NCI-H2227 (cell line): ENCODE results near the gene GSE1.

Experiments used
- DNase-seq: peaks from one replicate; lab custom pipeline; 2025; ENCODE audit not compliant: unreplicated experiment; lab: John Stamatoyannopoulos, UW

GSE1 gene

DNA sequence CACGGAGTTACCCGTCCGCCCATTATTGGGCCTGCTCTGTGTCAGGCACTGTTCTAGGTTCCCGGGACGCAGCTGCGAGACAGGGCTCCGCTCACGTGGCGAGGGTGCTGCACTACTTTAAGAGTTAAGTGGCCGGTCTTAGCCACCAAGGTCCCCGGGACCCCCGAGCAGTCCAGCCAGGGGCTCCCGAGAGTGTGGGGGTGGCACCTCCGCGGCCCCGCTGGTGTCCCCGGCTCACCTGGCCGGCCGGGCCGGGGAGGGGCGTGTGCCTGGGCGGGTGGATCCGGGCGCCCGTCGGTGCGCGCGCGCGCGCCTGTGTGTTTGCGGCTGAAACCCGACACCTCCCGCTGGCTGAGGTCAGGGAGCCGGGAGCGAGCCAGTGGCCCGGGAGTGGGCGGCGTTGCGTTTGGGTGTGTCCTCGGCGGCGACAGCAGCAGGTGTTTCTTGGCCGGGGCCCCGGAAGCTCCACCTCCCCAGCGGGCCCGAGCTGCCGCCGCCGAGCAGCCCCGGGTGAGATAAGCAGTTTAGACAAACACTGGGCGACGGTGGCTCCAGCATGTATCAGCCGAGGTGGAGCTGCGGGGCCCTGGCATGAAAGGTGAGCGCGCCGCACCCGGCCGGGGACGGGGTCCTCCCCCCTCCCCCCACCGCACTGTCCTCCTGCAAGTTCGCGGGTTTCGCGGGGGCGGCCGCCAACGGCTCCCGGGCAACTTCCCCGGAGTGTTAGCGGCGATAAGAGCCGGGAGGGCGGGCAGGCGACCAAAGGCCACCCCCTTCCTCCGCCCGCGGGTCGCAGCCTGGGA, at the start of gene GSE1:
TSS of gene GSE1 (plus strand) at position 522 of the 803 bp plus-strand sequence. CDS start at position 592, 70 bp downstream.
- DNase-seq, result peak; percentile 74

DNA sequence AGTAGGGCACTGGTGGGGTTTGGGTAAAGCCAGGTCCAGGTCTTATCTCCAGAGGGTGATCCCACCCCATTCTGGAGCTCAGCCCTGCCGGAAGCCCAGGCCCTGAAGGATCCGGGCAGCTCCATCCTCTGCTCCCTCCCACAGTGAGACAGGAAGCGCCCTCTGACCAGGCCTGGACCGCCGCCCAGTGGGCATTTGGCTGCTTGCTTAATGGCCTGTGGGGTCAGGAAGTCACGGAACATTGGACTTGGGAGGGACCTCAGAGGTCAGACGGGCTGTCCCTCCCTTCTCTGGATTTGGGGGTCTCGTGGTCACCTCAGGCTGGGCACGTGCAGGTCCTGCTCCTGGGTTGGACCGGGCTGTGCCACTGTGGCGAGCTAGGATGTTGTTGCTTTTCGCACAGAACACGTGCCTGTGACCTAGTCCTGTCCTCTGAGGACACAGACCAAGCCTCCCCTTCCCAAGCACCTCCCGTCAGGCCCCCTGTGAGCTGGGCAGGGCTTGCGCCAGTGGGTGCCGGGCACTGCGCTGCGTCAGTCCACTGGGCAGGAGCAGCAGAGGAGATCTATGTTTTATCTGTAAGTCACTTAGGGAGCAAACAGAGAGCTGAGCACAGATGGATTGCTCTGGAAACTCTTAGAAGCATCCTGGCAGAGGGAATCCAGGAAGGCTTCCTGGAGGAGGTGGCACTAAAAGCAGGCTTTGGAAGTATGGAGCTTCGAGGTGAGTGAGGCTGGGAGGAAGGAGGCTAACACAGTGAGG, 49.4 kb upstream of the GSE1 start:
- no peak for DNase-seq

DNA sequence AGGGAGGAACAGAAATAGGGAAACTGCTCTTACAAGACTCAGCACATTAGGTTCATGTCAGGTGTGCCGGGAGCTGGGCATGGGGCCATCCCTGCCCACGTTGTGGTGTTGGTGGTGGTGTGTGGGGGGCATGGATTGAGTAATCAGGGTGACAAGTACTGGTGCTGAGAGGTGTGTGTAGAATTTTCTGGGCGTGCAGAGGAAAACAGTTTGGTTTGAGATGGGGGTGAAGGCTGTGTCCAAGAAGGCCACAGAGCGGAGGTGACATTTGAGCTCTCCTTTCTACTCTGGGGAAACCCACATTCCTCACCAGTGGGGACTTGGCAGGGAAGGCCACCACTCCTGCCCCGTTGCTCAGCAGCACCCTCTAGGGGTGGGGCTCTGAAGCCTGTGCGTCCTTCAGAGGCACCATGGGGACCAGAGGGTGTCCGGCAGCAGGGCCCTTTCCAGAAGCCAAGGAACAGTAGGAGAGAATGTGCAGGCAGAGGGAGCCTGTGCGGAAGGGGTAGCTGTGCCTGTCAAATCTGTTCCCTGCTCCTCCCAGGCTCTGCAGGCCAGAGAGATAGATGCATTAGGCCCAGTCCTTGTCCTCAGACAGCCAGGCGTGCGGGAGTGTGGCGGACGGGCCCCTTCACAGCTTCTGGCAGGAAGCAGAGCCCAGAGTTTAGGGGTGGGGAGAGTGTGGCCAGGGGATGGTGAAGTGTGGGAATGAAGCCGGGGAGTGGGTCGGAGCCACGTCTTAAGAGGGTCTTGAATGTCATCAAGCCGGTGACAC, 48.7 kb upstream of the GSE1 start:
- no peak for DNase-seq

DNA sequence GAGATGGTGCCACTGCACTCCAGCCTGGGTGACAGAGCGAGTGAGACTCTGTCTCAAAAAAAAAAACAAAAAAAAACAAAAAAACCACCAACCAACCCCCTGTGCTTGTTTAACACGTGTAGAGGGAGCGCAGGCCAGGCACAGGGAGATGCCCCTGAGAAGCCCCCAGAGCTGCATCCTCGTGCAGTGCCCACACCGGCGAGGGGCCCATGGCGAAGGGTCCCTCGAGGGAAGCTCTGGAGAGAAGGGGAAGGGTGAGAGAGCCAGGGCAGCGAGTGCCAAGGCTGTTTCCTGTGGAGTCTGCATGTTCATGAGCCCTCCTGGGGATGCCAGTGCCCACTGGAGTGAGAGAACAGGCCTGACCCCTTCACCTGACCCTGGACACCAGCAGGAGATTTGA, 47.8 kb upstream of the GSE1 start:
- no peak for DNase-seq

DNA sequence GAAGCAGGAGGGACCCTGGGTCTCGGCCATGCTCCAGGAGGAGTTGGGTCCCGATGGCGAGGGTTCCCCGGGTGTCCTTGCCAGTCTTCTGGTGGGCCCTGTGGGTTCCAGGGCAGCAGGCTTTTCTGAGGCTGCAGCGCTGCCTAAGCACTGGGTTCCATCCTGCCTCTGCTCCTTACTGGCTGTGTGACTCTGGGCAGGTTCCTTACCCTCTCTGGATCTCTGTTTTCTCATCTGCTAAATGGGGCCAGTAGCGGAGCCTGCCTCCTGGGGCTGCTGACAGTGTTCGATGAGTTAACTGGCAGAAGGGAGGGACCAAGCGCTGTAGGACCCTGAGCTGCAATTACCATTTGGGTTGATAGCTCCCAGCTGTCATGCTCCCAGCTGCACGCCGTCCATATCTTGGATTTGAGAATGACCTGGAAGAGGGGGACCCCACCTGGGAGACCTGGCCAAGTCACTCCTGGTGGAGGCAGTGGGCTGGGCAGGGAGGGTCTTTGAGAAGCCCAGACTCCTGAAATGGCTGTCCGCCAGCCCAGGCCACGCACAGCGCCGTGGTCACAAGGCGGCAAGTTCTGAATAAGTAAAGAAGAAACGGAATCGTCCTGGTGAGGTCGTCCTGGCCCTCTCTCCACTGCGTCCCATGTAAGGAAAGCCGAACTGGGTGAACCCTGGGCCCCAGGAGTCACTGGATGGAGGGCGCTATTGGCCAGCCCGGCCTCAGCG, 47.2 kb upstream of the GSE1 start:
- DNase-seq, result no peak

DNA sequence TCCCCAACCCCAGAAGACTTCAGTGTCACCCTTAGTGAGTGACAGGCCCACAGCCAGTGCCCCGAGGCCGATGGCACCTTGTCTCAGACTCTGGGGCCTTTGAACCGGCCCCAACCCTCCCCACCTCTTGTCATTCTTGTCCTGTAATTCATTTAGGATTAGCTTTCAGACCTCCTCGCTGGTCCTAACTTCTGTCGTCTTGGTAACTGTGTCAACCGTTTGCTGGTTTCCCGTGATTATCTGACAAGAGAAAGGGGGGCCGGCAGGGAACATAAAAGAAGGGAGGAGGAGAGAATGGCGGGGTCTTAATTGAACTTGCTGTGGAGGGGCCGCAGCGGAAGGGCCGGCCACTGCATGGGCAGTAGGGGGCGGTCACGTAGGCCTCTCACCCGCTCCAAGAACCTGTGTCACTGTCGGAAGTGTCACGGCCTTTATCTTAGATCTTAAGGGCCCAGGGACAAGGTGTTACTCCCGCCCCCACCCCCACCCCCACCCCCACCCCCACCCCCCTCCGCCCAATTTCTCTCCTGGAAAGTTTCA, 46.5 kb upstream of the GSE1 start:
- DNase-seq, result peak; percentile 29

DNA sequence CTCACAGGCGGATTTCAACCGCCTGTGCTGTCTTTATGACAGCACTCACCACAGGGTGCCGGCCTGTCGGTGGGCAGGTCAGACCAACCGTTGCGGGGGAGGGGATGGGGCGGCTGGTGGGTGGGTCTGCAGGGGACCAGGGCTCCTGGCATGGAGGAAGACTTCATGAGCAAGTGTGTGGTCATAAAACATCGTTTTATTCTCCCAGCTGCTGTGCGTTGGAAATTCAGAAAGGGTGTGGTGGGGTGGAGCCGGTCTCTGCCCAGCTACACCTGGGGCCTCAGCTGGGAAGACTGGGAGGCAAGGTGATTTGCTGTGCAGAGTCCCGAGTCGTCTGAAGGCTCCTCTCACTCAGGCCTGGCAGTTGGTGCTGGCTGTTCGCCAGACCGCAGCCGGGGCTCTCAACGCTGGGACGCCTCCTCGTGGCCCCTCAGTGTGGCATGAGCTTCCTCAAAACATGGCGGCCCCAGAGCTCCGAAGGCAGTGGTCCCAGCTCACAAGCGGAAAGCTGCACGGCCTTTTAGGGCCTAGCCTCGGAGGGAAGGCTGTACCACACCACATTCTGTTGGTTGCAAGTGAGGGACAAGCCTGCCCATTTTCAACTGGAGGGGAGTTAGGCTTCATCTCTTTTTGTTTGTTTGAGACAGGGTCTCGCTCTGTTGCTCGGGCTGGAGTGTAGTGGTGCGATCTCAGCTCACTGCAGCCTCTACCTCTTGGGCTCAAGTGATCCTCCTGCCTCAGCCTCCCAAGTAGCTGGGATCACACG, 45.8 kb upstream of the GSE1 start:
- no peak for DNase-seq

DNA sequence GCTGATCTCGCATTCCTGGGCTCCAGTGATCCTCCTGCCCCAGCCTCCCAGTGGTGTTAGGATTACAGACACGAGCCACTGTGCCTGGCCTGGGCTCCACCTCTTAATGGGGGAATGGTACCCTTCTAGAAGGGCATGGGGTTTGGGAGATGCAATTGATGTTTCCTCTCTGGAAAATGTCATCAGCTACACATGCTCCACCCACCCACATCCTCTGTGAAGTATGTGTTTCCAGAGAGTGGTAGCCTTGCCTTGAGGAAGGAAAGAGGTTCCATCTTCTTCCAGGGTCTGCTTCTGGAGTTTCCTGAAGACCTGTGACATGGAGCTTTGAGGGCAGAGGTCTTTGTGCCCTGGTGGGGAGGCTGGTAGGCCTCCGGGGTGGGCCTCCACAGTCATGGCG, 45.2 kb upstream of the GSE1 start:
- DNase-seq, result no peak

DNA sequence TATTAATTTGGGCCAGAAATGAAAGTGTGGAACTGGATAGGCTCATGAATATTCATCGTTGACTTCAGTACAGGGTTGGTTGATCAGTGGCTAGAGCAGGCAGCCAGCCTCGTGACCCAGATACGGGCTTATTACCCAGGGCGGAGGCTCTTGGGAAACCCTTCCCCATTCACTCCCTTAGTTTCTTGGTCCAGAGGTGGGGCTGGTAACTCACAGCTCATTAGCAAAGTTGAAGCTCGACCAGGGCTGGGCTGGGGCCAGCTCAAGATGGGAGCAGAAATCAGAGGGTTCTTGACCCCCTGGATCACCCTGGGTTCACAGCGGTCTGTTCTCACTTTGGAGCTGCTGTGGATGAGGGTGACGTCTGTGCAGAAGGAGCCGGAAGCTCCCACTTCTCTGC, 44.6 kb upstream of the GSE1 start:
- DNase-seq, result no peak

DNA sequence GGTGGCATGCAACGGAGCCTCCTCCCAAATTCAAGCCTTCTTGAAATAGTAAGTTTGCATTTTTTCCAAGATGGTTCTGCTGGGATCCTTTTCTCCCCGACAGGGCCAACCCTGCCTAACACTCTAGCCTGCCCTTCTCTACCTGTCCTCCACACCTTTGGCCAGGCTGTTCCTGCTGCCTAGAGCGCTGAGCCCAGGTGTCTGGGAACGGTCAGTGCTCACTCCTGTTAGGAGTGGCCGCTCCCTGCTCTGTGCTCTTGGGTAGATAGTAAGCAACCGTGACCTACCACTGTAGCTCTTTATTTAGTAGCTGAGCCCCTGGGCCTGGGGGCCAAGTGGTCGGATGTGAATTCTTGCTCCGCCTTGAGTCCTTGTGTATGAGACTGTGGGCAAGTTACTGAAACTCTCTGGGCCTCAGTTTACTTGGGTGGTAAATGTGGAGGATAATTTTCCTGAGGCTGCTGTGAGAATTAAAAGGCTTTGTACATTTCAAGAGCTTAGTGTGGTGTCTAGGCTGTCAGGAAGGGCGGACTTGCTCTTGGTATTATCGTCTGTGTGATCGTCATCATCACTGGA, 44.0 kb upstream of the GSE1 start:
- no peak for DNase-seq

DNA sequence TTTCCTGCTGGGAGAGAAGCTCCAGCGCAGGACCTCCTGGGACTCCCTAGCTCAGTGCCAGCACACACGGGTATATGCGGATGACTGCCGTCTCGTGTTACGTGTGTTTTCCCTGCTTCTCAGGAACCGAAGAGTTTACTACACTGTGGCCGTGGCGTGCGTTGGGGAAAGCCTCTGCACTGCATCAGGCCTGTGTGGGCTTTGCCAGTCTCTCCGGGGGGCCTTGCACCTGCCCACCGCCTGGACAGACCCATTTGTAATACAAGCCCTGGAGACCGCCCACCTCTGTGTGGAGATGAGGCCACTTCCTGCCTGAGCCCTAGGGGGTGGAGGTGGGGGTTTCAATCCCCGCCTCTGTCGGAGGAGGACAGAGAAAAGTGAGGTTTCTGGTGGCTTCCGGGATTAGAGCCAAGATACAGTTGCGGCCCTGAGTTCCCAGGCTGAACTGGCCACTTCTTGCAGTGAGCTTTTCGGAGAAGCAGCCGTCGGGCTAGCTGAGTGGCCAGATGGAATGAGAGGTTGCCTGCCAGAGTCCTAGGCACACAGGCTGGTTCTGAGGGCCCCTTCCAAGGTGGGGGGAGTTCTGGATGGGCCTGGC, 43.4 kb upstream of the GSE1 start:
- DNase-seq, result no peak

DNA sequence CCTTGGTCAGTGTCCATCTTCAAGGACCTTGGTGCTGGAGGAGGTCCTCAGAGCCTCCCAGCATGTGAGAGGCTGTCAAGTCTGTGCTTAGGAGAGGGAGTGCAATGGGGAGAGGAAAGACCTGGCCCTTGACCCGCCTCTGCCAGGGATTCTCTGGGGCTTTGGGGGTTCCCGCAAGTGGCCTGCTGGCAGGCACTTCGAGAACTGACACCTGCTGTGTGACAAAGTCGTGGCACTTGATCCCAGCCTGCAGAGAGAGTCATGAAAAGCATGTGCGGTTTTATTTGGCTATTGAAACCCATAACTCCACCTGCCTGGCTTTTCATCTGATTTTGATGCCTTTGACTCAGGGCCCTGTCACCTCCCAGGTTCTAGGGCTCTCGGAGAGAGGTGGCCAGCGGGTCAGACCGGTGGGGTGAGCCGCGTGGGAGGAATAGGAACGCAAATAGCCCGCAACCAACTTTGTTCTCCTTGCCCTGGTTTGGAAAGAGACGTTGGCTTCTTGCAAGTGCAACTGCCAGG, 42.8 kb upstream of the GSE1 start:
- no peak for DNase-seq

DNA sequence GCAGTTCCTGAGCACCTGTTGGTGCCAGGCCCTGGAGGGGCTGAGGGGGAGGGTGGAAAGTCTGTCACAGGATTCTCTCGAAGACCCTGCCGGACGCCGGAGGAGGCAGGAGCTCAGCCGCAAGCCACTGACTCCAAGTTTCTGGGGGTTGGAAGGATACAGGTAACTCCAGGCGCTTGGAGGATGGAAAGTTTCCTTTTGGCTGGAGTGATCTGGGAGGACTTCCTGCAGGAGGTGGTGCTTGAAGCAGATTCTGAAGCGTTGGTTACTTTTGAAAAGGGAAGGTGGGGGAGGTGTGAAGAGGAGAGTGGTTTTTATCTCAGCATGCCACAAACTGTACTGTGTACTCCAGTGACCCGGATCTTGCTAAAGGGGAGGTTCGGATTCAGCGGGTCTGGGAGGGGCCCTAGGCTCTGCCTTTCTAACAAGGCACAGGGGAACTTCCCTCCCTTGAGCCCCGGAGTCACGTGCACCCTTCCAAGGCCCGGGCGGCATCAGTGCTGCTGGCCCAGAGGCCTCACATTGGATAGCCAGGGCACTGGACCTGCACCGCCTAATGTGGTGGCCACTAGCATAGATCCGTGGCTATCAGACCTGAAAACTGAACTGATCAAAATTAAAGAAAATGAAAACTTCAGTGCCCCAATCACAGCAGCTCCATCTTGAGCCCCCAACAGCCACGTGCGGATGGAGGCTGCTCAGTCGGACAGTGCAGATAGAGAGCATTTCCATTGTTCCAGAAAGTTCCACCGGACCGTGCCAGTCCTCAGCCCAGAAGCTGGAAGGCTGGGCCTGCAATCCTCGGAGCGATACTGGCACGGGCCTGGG, 42.2 kb upstream of the GSE1 start:
- no peak for DNase-seq

DNA sequence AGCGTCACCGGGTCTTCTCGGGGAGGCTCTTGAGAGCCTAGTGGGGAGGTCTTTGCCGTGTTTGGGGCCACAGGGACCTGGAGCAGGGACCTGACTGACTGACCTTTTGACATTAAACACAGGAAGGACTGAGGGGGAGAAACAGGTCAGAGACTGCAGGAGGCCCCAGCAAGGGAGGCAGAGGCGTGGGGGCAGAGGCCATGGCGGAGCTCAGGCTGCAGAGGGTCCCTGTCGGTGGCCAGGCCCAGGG, 41.6 kb upstream of the GSE1 start:
- no peak for DNase-seq

DNA sequence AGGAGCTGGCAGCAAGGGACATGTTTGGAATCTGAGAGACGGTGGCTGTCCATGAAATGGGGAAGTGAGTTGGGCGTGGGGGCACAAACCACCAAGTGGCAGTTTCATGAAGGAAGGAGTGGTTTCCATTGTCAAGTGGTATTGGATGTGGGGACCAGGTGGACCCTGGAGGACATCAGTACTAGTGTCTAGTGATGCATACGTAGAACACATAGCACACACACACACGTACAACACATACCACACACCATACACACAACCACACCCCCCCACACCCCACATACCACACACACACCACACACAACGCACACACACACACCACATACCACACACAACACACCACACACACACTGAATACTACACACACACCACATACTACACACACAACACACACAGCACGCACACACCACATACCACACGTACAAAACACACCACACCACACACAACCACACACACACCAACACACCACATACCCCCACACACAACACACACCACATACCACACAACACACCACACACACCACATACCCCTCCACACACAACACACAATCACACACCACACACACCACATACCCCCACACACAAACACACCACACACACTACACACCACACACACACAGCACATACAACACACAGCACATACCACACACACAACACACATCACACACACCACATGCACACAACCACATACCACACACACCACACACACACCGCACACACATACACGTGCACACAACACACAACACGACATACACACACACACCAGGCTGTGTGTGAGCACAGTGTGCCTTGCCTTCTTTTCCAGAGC, 41.1 kb upstream of the GSE1 start:
- DNase-seq, result no peak

DNA sequence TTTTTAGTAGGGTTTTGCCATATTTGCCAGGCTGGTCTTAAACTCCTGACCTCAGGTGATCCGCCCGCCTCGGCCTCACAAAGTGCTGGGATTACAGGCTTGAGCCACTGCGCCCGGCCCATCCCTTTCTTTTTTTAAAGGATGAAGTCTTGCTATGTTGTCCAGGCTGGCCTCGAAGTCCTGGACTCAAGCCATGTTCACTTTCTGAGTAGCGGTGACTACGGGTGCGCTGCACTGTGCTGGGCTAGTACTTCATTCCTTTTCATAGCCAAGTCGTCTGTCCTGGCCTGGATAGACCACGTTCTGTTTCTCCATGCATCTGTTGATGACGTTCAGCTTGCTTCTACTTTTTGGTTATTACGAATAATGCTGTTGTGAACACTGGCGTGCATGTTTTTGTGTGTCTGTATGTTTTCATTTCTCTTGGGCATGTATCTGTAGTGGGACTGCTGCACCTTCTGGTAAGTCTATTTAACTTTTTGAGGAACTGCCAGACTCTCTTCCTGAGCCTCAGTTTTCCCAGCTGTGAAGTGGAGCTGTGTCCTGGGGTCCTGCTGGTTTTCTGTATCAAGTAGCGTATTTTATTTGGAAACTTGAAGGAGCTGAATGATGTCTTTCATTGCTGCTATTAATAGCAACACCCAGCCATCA, 40.0 kb upstream of the GSE1 start:
- DNase-seq, result no peak
